ENCODE data around the gene SUSD4.

SUSD4 gene

GRCh38 chr1:223261914-223262313 lies 102.1 kb downstream of the SUSD4 start:
- Histone ChIP-seq H3K4me3 (ENCODE audit: severe bottlenecking) (no peak overlapping the region), H3K36me3 (ENCODE audit: low read depth) (no peaks in the 10 kb centered on the region), H3K27me3 (ENCODE audit: insufficient read depth, poor library complexity, severe bottlenecking) (no peaks in the 10 kb centered on the region), H3K9me3 (ENCODE audit: severe bottlenecking) (no peaks in the 10 kb centered on the region), H3K4me1 (ENCODE audit: insufficient read depth, poor library complexity, severe bottlenecking) (no peaks in the 10 kb centered on the region), H3K27ac (ENCODE audit: poor library complexity, severe bottlenecking) (no peak overlapping the region)
- no peak for TF ChIP-seq CTCF (IDR thresholded peaks at IDR 0.05; ENCODE audit: poor library complexity, severe bottlenecking)
- DNase-seq (ENCODE audit: low spot score) (no peak), ATAC-seq (ENCODE audit: low read depth) (no peak)

- H3K36me3 ChIP-seq (ENCODE audit: low read depth) = no peaks in the 10 kb centered on the region
- TF ChIP-seq CTCF (IDR thresholded peaks at IDR 0.05; ENCODE audit: poor library complexity, severe bottlenecking) = no peak
- ATAC-seq (ENCODE audit: low read depth) = no peak
- H3K4me3 ChIP-seq (ENCODE audit: severe bottlenecking) = no peak overlapping the region
- H3K4me1 ChIP-seq (ENCODE audit: insufficient read depth, poor library complexity, severe bottlenecking) = no peaks in the 10 kb centered on the region
- no peaks in the 10 kb centered on the region for H3K9me3 ChIP-seq (ENCODE audit: severe bottlenecking)
- DNase-seq (ENCODE audit: low spot score) = no peak
- H3K27ac ChIP-seq (ENCODE audit: poor library complexity, severe bottlenecking) = no peak overlapping the region
- no peaks in the 10 kb centered on the region for H3K27me3 ChIP-seq (ENCODE audit: insufficient read depth, poor library complexity, severe bottlenecking)
Observed at GRCh38 chr1:223260712-223261111, 103.3 kb downstream of the SUSD4 start.

- H3K4me3 ChIP-seq (ENCODE audit: severe bottlenecking) = no peak overlapping the region
- no peaks in the 10 kb centered on the region for H3K36me3 ChIP-seq (ENCODE audit: low read depth)
- ATAC-seq (ENCODE audit: low read depth) = no peak
- no peak for TF ChIP-seq CTCF (IDR thresholded peaks at IDR 0.05; ENCODE audit: poor library complexity, severe bottlenecking)
- H3K27me3 ChIP-seq (ENCODE audit: insufficient read depth, poor library complexity, severe bottlenecking) = no peaks in the 10 kb centered on the region
- H3K27ac ChIP-seq (ENCODE audit: poor library complexity, severe bottlenecking) = no peak overlapping the region
- no peaks in the 10 kb centered on the region for H3K4me1 ChIP-seq (ENCODE audit: insufficient read depth, poor library complexity, severe bottlenecking)
- no peaks in the 10 kb centered on the region for H3K9me3 ChIP-seq (ENCODE audit: severe bottlenecking)
- DNase-seq (ENCODE audit: low spot score) = no peak
Observed at GRCh38 chr1:223259462-223259861, 104.5 kb downstream of the SUSD4 start.

GRCh38 chr1:223258751-223259198 lies 105.2 kb downstream of the SUSD4 start:
- H3K36me3 ChIP-seq (ENCODE audit: low read depth) = no peaks in the 10 kb centered on the region
- DNase-seq (ENCODE audit: low spot score) (no peak), ATAC-seq (ENCODE audit: low read depth) (peak; percentile 84)
- H3K9me3 ChIP-seq (ENCODE audit: severe bottlenecking) = no peaks in the 10 kb centered on the region
- no peak overlapping the region for H3K27ac ChIP-seq (ENCODE audit: poor library complexity, severe bottlenecking)
- TF ChIP-seq CTCF (IDR thresholded peaks at IDR 0.05; ENCODE audit: poor library complexity, severe bottlenecking) = no peak
- H3K4me3 ChIP-seq (ENCODE audit: severe bottlenecking) = no peak overlapping the region
- no peaks in the 10 kb centered on the region for H3K4me1 ChIP-seq (ENCODE audit: insufficient read depth, poor library complexity, severe bottlenecking)
- no peaks in the 10 kb centered on the region for H3K27me3 ChIP-seq (ENCODE audit: insufficient read depth, poor library complexity, severe bottlenecking)

- no peaks in the 10 kb centered on the region for H3K27me3 ChIP-seq (ENCODE audit: insufficient read depth, poor library complexity, severe bottlenecking)
- no peaks in the 10 kb centered on the region for H3K9me3 ChIP-seq (ENCODE audit: severe bottlenecking)
- DNase-seq (ENCODE audit: low spot score) (no peak), ATAC-seq (ENCODE audit: low read depth) (no peak)
- H3K27ac ChIP-seq (ENCODE audit: poor library complexity, severe bottlenecking) = no peak overlapping the region
- no peaks in the 10 kb centered on the region for H3K36me3 ChIP-seq (ENCODE audit: low read depth)
- TF ChIP-seq CTCF (IDR thresholded peaks at IDR 0.05; ENCODE audit: poor library complexity, severe bottlenecking) = no peak
- H3K4me1 ChIP-seq (ENCODE audit: insufficient read depth, poor library complexity, severe bottlenecking) = no peaks in the 10 kb centered on the region
- no peak overlapping the region for H3K4me3 ChIP-seq (ENCODE audit: severe bottlenecking)
Observed at GRCh38 chr1:223257856-223258550, 106.0 kb downstream of the SUSD4 start.
